ENCODE measurements around the gene MFAP3. TPM values are rescaled to one million over a fixed set of nuclear protein-coding genes. Genes with fewer than 3 reads are reported as not detected.

The MFAP3 gene
- total and polyA plus RNA-seq, 2 of the 13 experiments (the other 11 are each of a cell fraction or from before 2014, with no cell fraction given), result 12.1 to 28.3 TPM

- TF ChIP-seq, protein P1, sequence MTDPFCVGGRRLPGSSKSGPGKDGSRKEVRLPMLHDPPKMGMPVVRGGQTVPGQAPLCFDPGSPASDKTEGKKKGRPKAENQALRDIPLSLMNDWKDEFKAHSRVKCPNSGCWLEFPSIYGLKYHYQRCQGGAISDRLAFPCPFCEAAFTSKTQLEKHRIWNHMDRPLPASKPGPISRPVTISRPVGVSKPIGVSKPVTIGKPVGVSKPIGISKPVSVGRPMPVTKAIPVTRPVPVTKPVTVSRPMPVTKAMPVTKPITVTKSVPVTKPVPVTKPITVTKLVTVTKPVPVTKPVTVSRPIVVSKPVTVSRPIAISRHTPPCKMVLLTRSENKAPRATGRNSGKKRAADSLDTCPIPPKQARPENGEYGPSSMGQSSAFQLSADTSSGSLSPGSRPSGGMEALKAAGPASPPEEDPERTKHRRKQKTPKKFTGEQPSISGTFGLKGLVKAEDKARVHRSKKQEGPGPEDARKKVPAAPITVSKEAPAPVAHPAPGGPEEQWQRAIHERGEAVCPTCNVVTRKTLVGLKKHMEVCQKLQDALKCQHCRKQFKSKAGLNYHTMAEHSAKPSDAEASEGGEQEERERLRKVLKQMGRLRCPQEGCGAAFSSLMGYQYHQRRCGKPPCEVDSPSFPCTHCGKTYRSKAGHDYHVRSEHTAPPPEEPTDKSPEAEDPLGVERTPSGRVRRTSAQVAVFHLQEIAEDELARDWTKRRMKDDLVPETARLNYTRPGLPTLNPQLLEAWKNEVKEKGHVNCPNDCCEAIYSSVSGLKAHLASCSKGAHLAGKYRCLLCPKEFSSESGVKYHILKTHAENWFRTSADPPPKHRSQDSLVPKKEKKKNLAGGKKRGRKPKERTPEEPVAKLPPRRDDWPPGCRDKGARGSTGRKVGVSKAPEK (CRISPR knock-in tag; IDR thresholded peaks at IDR 0.05; ENCODE audit: borderline replicate concordance), result 0 out of 2 replicates have a peak, but pooled peaks have one; percentile 40
- TF ChIP-seq KDM6A (CRISPR knock-in tag; IDR thresholded peaks at IDR 0.05; ENCODE audit: low read depth) (no peak), ISX (CRISPR knock-in tag; conservative IDR thresholded peaks at IDR 0.05) (no peak), ELF1 (CRISPR knock-in tag; IDR thresholded peaks at IDR 0.05) (peak; percentile 98), ZNF180 (CRISPR knock-in tag; IDR thresholded peaks at IDR 0.05; ENCODE audit: borderline replicate concordance, low read depth) (no peak), DZIP1 (CRISPR knock-in tag; IDR thresholded peaks at IDR 0.05) (peak; percentile 89; the same call in 1 of the 2 replicates), SRSF1 (optimal IDR thresholded peaks at IDR 0.05; ENCODE audit: low read depth, low read length) (peak; percentile 92), ZNF766 (CRISPR knock-in tag; IDR thresholded peaks at IDR 0.05; ENCODE audit: borderline replicate concordance) (peak; percentile 61; the same call in 1 of the 2 replicates), ZMYM4 (CRISPR knock-in tag; IDR thresholded peaks at IDR 0.05) (peak; percentile 94), KLF11 (CRISPR knock-in tag; IDR thresholded peaks at IDR 0.05) (0 out of 2 replicates have a peak, but pooled peaks have one; percentile 25), TCF12 (IDR thresholded peaks at IDR 0.05) (no peak), TCF12 (CRISPR knock-in tag; IDR thresholded peaks at IDR 0.05) (peak; percentile 58; the same call in 1 of the 2 replicates), IRF2 (CRISPR knock-in tag; IDR thresholded peaks at IDR 0.05) (peak; percentile 95), ZNF503 (CRISPR knock-in tag; IDR thresholded peaks at IDR 0.05) (no peak), ZNF101 (CRISPR knock-in tag; IDR thresholded peaks at IDR 0.05; ENCODE audit: borderline replicate concordance, low read depth) (no peak), ZFP36L1 (CRISPR knock-in tag; IDR thresholded peaks at IDR 0.05) (peak; percentile 71; the same call in 1 of the 2 replicates), ZMAT3 (CRISPR knock-in tag; conservative IDR thresholded peaks at IDR 0.05) (peak; percentile 86), KDM3A (CRISPR knock-in tag; IDR thresholded peaks at IDR 0.05; ENCODE audit: low read depth) (peak; percentile 76; the same call in 1 of the 2 replicates), ZNF670 (CRISPR knock-in tag; IDR thresholded peaks at IDR 0.05; ENCODE audit: borderline replicate concordance) (peak; percentile 51; the same call in 1 of the 2 replicates), ZNF24 (IDR thresholded peaks at IDR 0.05) (no peak), HNRNPL (IDR thresholded peaks at IDR 0.05; ENCODE audit: low read depth, low read length) (0 out of 2 replicates have a peak, but pooled peaks have one; percentile 28), ATM (IDR thresholded peaks at IDR 0.05; ENCODE audit: borderline replicate concordance) (no peak), ESRRA (CRISPR knock-in tag; IDR thresholded peaks at IDR 0.05; ENCODE audit: low read depth) (peak; percentile 40; the same call in 1 of the 2 replicates), MIXL1 (CRISPR knock-in tag; IDR thresholded peaks at IDR 0.05) (peak; percentile 63; the same call in 1 of the 2 replicates)
Observed at GRCh38 chr5:154038707-154039457, at the start of gene MFAP3, which contains the start of gene FAM114A2 (continued).
